C4-2B (cell line): ENCODE results near the gene TNFSF8.

Experiments
- CTCF ChIP-seq: fragments of 450-650 bp; conservative IDR thresholded peaks from 2 replicates; pipeline ENCODE4 v1.5.1; 2017; ENCODE audit warnings: mild to moderate bottlenecking
- ZFX ChIP-seq: fragments of 450-650 bp; IDR thresholded peaks from 2 replicates; pipeline ENCODE4 v1.6.1; 2017

- no peak for TF ChIP-seq CTCF
- no peak for TF ChIP-seq ZFX
Observed at GRCh38 chr9:114880291-114880745, 50.1 kb downstream of the TNFSF8 start.
